Stimulated activated CD4-positive, alpha-beta T cell treated with anti-CD3 and anti-CD28 coated beads, Interleukin-1b, Interleukin-23, amount 100 ng/mL, for 4 hours (primary cell): ENCODE results near the gene SERINC5.

Experiments used
- DNase-seq, 2 donors: peaks; one replicate each; pipeline ENCODE4 v3.0.0-alpha.2; 2020; ENCODE audit warnings: low read depth in 2 of 2

SERINC5 gene

DNA sequence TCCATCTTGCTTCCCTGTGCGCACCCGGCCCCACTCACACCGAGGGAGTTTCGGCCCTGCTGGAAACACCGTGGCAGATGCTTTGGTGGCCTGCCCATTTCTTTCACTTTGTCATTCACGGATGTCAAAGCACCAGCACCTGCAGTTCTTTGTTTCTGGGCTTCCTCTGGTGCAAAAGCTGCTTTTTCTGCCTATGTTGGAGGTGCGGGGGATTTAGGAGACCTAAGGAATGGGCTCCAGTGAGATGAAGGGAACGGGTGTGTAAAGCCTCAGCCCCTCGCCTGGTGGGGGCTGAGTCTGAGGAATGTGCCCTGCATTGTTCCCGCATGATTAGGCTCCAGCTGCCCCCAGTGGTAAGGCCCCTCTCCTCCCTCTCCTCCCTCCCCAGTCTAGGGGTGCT lies 158.4 kb downstream of the SERINC5 start:
- DNase-seq = no peak

GRCh38 chr5:80094236-80094738 lies 161.6 kb downstream of the SERINC5 start:
- DNase-seq = no peak

DNA sequence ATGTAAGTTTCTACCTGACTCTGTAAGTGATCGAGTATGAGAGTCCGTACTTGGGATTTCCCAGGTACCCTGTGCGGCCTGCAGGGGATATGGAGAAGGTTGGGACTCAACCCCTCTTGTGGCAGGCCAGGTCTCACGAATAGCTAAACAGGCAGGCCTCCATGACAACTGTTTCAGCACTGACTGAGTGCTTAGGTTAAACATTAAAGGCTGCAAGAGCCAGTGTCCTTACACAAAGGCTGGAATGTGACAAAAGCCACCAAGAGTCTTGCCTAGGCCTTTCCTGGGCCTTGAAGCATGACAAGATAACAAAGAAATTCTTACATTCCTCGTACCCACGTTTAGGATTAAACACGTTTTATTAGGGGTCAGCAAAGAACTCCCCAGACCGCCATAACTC lies 162.1 kb downstream of the SERINC5 start:
- DNase-seq = no peak

- DNase-seq = no peak
Observed at GRCh38 chr5:80092486-80093107, 163.3 kb downstream of the SERINC5 start.

- DNase-seq = peak in 1 of 2 donors; percentile 20
Observed at GRCh38 chr5:80091792-80092192, 164.1 kb downstream of the SERINC5 start.

DNA sequence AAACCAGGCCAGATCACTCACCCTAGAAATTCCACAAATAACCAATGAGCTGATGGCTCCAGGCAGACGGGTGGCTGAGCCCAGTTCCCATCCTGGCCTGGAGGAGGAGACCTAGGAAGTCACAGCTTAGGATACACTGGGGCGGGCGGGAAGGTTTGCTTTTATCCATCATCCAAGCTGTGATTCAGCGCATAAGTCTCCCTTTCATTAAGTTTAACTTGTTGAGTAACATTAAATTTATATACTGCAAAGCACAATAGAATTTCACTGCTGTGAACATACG lies 165.0 kb downstream of the SERINC5 start:
- no peak for DNase-seq

DNA sequence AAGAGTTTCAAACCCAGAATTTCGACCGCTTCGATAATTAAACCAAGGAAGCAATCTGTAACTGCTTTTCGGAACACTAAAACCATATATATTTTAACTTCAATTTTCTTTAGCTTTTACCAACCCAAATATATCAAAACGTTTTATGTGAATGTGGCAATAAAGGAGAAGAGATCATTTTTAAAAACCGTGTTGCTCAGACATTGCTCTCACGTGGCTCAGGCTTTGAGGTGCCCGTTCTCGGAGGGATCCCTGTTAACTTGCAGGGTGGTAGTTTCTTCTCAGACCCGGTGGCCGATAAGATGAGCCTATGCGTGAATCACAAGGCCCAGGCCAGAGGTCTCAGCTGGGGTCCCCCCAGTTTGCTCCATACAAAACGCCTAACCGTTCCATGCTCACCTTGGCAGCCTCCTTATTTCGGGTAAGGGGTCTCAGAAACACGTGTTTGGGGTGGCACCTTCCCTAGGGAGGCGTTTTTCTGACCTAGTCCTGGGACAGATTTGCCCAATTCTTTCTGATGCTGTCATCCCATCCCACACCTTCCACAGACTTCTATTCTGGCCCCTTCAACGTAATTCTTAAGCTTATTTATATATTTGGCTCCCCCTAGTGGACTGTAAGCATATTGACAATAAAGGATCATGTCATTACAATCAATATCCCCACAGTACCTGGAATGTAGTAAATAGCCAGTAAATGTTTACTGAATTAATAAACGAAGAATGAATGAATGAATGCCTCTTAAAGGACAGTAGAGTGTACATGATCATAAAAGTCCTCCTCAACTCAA lies 172.6 kb downstream of the SERINC5 start:
- peak in 1 of 2 donors; percentile 11 for DNase-seq

DNA sequence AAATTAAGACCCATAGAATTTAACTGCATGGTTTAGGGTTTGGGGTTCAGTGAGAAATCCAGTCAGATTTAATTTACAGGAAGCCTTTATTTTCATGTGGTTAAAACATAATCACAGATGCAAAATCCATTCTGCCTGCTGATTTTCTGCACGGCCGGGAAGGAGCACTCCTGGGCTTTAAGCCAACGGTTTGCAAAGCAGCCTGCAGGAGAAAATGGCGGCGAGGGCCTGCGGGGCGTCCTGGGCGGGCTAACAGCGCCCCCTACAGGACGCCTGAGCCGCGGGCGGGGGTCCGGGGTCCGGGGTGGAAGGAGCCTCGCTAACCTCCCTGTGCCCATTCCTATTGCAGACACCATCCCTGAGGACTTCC lies 173.1 kb downstream of the SERINC5 start:
- peak; percentile 31 to 52 for DNase-seq

DNA sequence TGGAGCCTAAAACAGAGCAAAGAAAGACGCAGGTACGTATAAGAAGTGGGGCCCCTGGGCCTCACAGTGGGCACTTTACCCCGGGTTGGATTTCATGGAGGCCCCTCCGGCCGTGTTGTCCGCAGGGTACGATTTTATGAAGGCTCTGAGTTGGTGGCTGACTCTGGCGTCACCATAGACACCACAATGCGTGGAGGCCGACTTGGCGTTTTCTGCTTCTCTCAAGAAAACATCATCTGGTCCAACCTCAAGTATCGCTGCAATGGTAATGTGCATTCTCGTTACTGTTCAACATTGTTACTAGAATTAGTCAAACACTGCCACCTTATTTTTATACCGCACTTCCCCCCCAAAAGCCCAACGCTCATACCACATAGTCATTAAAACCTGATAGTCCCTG lies 173.6 kb downstream of the SERINC5 start:
- no peak for DNase-seq

- no peak for DNase-seq
Observed at GRCh38 chr5:80078921-80079320, 176.9 kb downstream of the SERINC5 start.

GRCh38 chr5:80077051-80077714 lies 178.7 kb downstream of the SERINC5 start:
- no peak for DNase-seq

DNA sequence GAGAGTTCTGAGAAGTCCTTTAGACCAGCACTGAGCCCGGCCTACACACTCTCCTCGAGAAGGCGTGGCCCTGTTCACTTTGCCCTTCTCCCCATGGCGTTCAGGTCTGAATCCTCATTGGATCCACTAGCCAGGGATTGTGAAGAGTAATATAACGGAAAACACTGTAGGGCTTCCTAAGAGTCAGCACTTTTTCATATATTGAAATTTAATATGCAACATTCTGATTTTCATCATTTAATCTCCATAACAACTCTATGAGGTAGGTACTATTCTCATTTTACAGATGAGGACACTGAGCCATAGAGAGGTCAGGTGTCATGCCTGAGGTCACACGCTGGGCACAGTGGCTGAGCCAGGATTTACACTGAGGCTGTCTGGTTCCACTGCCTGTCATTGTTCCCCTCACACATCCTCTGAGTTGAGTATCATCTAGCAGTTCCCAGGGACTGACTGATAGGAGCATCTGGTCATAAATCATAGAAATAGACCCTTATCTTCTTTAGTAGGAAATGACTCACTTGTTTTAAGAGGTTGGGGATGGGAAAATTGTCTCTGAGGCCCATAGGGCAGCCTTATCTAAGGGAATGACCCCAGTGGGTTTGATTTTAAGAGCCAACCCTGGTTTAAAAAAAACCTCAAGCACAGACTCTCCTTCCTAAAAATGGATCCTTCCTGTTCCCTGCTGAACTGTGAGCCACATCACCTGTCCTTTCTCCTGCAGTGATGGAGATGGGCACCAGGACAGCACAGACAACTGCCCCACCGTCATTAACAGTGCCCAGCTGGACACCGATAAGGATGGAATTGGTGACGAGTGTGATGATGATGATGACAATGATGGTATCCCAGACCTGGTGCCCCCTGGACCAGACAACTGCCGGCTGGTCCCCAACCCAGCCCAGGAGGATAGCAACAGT lies 179.5 kb downstream of the SERINC5 start:
- no peak for DNase-seq

DNA sequence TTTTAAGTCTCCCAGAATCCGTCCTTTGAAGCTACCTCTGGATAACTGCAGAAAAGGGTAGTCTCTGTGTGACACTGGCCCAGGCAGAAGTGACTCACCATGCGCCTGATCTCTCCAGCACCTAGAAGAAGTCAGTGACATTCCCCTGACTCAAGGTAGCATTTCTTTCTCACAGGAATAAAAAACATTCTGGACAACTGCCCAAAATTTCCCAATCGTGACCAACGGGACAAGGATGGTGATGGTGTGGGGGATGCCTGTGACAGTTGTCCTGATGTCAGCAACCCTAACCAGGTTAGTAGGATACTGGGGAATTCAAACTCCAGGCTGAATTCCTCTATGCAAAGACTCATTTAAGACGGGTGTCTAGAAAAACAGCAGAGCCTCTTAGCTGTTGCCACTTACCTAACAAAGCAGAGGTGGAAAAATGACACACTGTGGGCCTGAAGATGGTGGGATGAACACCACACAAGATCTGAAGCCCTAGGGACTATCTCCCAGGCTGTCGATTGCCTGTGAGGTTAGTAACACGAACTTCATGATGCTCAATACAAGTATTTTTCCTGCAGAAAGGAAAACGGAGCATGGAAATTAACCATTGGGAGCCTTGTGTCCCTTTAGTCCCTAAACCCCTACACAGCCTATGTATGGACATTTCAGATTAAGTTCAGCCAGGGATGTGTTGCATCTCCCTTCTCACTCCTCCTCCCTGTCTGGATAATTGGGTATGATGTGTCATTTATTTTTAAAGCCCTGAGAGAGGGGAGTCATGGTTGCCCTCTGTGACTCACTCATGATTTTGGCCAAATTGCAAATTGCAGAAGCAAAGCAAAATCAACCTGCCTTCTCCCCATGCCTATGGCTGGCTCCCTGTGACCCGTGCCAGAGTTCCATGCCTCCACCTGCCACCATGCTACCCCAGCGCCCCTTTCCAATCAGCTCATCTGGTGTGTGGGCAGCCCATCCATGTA lies 183.5 kb downstream of the SERINC5 start:
- DNase-seq = no peak

DNA sequence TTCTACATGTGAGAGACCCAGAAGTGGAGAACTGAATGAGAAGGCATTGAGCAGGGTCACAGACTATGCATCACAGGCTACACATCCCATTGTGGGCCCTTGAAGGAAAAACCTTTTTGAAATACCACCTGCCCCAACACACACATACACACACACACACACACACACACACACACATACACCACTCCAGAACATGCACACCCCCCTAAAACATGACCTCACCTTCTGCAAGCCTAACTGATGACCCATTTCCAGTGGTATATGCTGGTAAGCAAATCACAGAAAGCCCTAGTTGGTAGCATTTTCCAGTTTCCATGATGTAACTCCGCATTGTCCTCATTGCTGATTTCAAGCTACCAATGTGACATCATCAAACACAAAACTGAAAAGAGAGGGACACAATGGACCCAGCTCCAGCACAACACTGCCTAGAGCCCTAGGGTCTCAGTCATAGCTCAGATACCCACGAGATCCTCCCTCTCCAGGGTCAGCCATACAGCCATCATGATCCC lies 184.3 kb downstream of the SERINC5 start:
- DNase-seq = no peak

DNA sequence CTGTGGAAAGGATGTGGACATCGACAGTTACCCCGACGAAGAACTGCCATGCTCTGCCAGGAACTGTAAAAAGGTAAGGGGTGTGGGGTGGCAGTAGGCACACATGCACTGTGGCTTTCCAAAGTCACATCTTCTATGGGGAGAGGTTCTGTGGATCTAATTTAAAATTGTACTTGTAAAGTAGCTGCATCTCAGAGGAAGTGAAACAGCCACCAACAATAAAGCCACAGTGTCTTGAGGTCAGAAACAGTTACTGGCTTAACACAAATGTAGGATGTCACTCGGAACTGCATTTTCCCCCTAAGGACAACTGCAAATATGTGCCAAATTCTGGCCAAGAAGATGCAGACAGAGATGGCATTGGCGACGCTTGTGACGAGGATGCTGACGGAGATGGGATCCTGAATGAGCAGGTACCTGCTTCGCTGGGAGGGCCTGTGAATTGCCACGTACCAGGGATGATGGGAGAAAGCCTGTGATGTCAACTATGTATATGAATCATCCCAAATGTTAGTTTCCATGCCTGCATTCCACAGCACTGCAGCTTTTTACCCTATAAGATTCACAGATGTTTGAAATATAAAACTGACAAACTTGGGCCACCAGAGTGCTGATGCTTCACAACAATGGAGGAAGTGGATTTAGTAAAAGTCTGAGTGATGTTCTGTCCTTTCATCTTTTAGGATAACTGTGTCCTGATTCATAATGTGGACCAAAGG lies 185.4 kb downstream of the SERINC5 start:
- DNase-seq = no peak

DNA sequence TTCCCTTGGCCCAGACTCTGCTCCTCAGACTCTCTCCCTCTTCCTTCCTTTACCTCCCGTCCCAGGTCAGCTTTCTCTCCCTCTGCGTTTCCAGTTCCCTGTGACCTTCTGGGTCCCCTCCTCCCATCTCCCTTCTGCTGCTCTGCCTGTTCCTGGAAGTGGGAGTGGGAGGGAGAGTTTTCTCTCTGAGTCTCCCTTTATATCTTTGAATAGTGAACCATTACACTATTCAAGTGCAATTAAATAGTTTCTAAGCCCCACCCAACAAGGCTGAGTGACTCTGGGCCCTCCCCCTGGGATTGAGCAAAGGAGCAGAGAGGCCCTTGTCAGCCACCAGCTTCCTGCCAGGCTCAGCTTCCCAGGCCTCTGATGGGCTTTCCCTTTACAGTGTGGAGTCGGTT lies 185.9 kb downstream of the SERINC5 start:
- no peak for DNase-seq

DNA sequence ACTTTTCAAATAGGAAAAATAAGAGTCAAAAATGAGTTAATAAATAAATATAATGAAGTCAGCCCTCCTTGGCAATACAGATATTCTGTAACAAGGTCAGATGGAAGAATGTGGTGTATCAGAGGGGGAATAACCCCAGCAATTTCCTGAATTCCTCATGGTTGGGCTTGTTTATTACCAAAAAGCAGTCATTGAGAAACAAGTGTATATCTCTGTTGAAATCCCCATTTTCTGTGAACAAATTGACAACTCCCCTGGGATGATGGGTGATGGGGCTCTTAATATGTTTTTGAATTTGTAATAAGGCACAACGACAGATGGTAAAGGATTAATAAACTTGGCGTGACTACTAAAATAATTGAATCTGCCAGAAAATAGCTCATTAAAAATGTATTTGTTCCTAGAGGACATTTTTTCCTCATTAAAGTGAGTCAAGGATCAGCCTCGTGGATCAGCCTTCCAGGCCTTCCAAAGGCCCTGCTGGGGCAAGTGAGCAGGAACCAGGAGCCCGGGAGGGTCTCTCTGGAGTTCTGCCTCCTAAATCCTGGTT lies 186.5 kb downstream of the SERINC5 start:
- no peak for DNase-seq

DNA sequence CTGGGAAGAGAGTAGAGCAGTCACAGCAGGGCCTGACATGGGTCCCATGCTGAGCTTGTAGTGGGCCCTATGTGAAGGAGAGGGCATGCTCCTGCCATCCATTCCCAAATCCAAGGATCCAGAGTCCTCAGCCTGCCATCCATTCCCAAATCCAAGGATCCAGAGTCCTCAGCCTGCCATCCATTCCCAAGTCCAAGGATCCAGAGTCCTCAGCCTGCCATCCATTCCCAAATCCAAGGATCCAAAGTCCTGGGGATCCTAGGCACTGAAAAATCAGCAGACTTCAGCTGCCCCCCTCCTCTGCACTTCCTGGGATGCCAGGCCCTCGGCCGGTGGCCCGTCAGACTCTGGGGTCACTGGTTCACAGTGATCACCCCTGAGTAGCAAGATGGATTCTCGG lies 187.1 kb downstream of the SERINC5 start:
- no peak for DNase-seq

- no peak for DNase-seq
Observed at GRCh38 chr5:80068246-80068636, 187.6 kb downstream of the SERINC5 start.
